H9 (cell line): ENCODE data around the gene HSPG2. TPM values are rescaled to one million over a fixed set of nuclear protein-coding genes. Genes with fewer than 3 reads are reported as not detected.
"Not testable (repeated sequence)": the region's sequence is repeated elsewhere in the genome, so short reads cannot be mapped to it uniquely, and the experiment has no call there.

Source experiments
- DNase-seq: peaks from one replicate; pipeline ENCODE4 v3.0.0-alpha.2; 2017
- H2AFZ ChIP-seq: one replicate; pipeline ENCODE4 v1.6.1; 2013; ENCODE audit warnings: mild to moderate bottlenecking, low read length, control low read depth, moderate library complexity
- H2AK5ac ChIP-seq: 2 replicates; pipeline ENCODE4 v1.6.1; 2013; ENCODE audit warnings: low read length, control low read depth, mixed read lengths; ENCODE audit not compliant: insufficient read length
- H2BK120ac ChIP-seq: one replicate; pipeline ENCODE4 v1.6.1; 2013; ENCODE audit warnings: low read depth, mild to moderate bottlenecking, low read length, control low read depth, inconsistent platforms; ENCODE audit not compliant: poor library complexity, severe bottlenecking
- H2BK12ac ChIP-seq: 2 replicates; pipeline ENCODE4 v1.6.1; 2013; ENCODE audit warnings: low read length, control low read depth, mixed read lengths, low read depth; ENCODE audit not compliant: insufficient read length
- H2BK15ac ChIP-seq: 2 replicates; pipeline ENCODE4 v1.6.1; 2013; ENCODE audit warnings: low read depth, low read length, control low read depth
- H2BK20ac ChIP-seq: one replicate; pipeline ENCODE4 v1.6.1; 2013; ENCODE audit warnings: low read depth, mild to moderate bottlenecking, low read length, control low read depth, inconsistent platforms; ENCODE audit not compliant: poor library complexity, severe bottlenecking
- H2BK5ac ChIP-seq: 2 replicates; pipeline ENCODE4 v1.6.1; 2013; ENCODE audit warnings: low read length, control low read depth, mixed read lengths; ENCODE audit not compliant: insufficient read length
- H3K14ac ChIP-seq: 2 replicates; pipeline ENCODE4 v1.6.1; 2013; ENCODE audit warnings: low read length, control low read depth; ENCODE audit not compliant: insufficient read depth
- H3K18ac ChIP-seq: 2 replicates; pipeline ENCODE4 v1.6.1; 2013; ENCODE audit warnings: low read depth, mild to moderate bottlenecking, mixed read lengths, low read length, control low read depth; ENCODE audit not compliant: insufficient read length
- H3K23ac ChIP-seq: 2 replicates; pipeline ENCODE4 v1.6.1; 2013; ENCODE audit warnings: low read length, control low read depth, mixed read lengths, low read depth; ENCODE audit not compliant: insufficient read length
- H3K23me2 ChIP-seq: 2 replicates; pipeline ENCODE4 v1.6.1; 2013; ENCODE audit warnings: low read depth, mild to moderate bottlenecking, mixed read lengths, low read length, control low read depth; ENCODE audit not compliant: insufficient read length, poor library complexity, severe bottlenecking
- H3K27ac ChIP-seq: 2 replicates; pipeline ENCODE4 v1.5.1; 2013; ENCODE audit warnings: low read length, control low read depth, mixed read lengths, low read depth; ENCODE audit not compliant: insufficient read length
- H3K27me3 ChIP-seq: 2 replicates; pipeline ENCODE4 v1.6.1; 2013; ENCODE audit warnings: low read length, control low read depth, inconsistent platforms; ENCODE audit not compliant: insufficient read depth
- H3K4ac ChIP-seq: 2 replicates; pipeline ENCODE4 v1.6.1; 2013; ENCODE audit warnings: low read depth, mild to moderate bottlenecking, control low read depth, inconsistent platforms, low read length, moderate library complexity
- H3K4me1 ChIP-seq: 2 replicates; pipeline ENCODE4 v1.6.1; 2013; ENCODE audit warnings: low read length, control low read depth, inconsistent platforms; ENCODE audit not compliant: insufficient read depth
- H3K4me2 ChIP-seq: 2 replicates; pipeline ENCODE4 v1.6.1; 2013; ENCODE audit warnings: low read length, control low read depth, mixed read lengths; ENCODE audit not compliant: insufficient read length, insufficient read depth
- H3K56ac ChIP-seq: 2 replicates; pipeline ENCODE4 v1.6.1; 2013; ENCODE audit warnings: low read depth, mild to moderate bottlenecking, mixed read lengths, low read length, control low read depth; ENCODE audit not compliant: insufficient read length
- H3K79me1 ChIP-seq: 2 replicates; pipeline ENCODE4 v1.6.1; 2013; ENCODE audit warnings: low read depth, mild to moderate bottlenecking, moderate library complexity, low read length, control low read depth, inconsistent platforms; ENCODE audit not compliant: insufficient read depth, poor library complexity, severe bottlenecking
- H3K79me2 ChIP-seq: 2 replicates; pipeline ENCODE4 v1.6.1; 2013; ENCODE audit warnings: low read length, control low read depth, inconsistent platforms; ENCODE audit not compliant: insufficient read depth
- H3K9ac ChIP-seq: 2 replicates; pipeline ENCODE4 v1.6.1; 2013; ENCODE audit warnings: low read length, control low read depth, mixed read lengths; ENCODE audit not compliant: insufficient read length; ENCODE audit errors: extremely low read depth
- H3K9me3 ChIP-seq: one replicate; pipeline ENCODE4 v1.6.1; 2013; ENCODE audit warnings: low read depth, low read length, inconsistent platforms; ENCODE audit not compliant: control insufficient read depth
- H3T11ph ChIP-seq: one replicate; pipeline ENCODE4 v1.6.1; 2013; ENCODE audit warnings: mild to moderate bottlenecking, low read length, control low read depth, inconsistent platforms
- H4K20me1 ChIP-seq: one replicate; pipeline ENCODE4 v1.6.1; 2013; ENCODE audit not compliant: control insufficient read depth, insufficient read length, insufficient read depth
- H4K5ac ChIP-seq: 2 replicates; pipeline ENCODE4 v1.6.1; 2013; ENCODE audit warnings: low read depth, mild to moderate bottlenecking, mixed read lengths, low read length, control low read depth; ENCODE audit not compliant: insufficient read length
- H4K8ac ChIP-seq: replicated peaks from 2 replicates; pipeline ENCODE4 v1.6.1; 2013; ENCODE audit warnings: low read length, control low read depth, mixed read lengths, low read depth; ENCODE audit not compliant: insufficient read length
- H4K91ac ChIP-seq: 2 replicates; pipeline ENCODE4 v1.6.1; 2013; ENCODE audit warnings: low read depth, mild to moderate bottlenecking, moderate library complexity, mixed read lengths, low read length, control low read depth; ENCODE audit not compliant: insufficient read length
- H3K27ac Mint-ChIP-seq, 3 experiments: 2 replicates in 2 of 3; 3 replicates in 1 of 3; pipeline ENCODE4 v1.8.0; 2020 to 2021; ENCODE audit warnings: mixed read lengths in 3 of 3, mild to moderate bottlenecking in 1 of 3, moderate library complexity in 1 of 3
- H3K27me3 Mint-ChIP-seq: 2 replicates; pipeline ENCODE4 v1.8.0; 2021; ENCODE audit warnings: low read depth, mild to moderate bottlenecking, moderate library complexity, mixed read lengths
- H3K36me3 Mint-ChIP-seq, 3 experiments: 2 replicates in 2 of 3; 3 replicates in 1 of 3; pipeline ENCODE4 v1.8.0; 2020 to 2021; ENCODE audit warnings: low read depth in 3 of 3, mixed read lengths in 3 of 3; ENCODE audit not compliant: insufficient read depth in 1 of 3
- H3K4me1 Mint-ChIP-seq, 2 experiments: 2 replicates each; pipeline ENCODE4 v1.8.0; 2020; ENCODE audit warnings: mixed read lengths in 2 of 2
- H3K4me3 Mint-ChIP-seq, 2 experiments: 2 replicates in 1 of 2; 3 replicates in 1 of 2; pipeline ENCODE4 v1.8.0; 2020 to 2021; ENCODE audit warnings: mild to moderate bottlenecking in 2 of 2, mixed read lengths in 2 of 2, moderate library complexity in 1 of 2
- H3K9me3 Mint-ChIP-seq, 2 experiments: 2 replicates in 1 of 2; 3 replicates in 1 of 2; pipeline ENCODE4 v1.8.0; 2020; ENCODE audit warnings: mild to moderate bottlenecking in 2 of 2, mixed read lengths in 2 of 2, moderate library complexity in 1 of 2
- WGBS: extraction: QIAGEN DNeasy Blood & Tissue Kit; methylation state at CpG from one replicate; pipeline ENCODE4 v1.1.7; 2013; ENCODE audit warnings: missing lambda C conversion rate, low lambda C conversion rate, mixed read lengths; ENCODE audit not compliant: insufficient read length; ENCODE audit errors: extremely low coverage; 5-methylcytosine and 5-hydroxymethylcytosine counted together
- total RNA-seq: library from RNA; stranded (reverse); gene quantifications from 2 replicates; pipeline ENCODE4 v1.2.1, GENCODE V29; 2021

The HSPG2 gene
- total RNA-seq, 1 experiment from 2014 or later: 90.0 TPM

- not testable (repeated sequence) for H3K27ac Mint-ChIP-seq, H3K27me3 Mint-ChIP-seq
These were observed 39.7 kb upstream of the HSPG2 start, which contains the start of gene CELA3B for GRCh38 chr1:21976703-21977239. CELA3B (plus strand) TSS chr1:21977022; CDS start chr1:21977040, 18 bp downstream.

GRCh38 chr1:21975296-21975695 is 38.2 kb upstream of the HSPG2 start:
- H2BK15ac ChIP-seq, H4K8ac ChIP-seq, H3K9ac ChIP-seq, H3K79me2 ChIP-seq, H2BK20ac ChIP-seq, H4K91ac ChIP-seq, H2BK120ac ChIP-seq, H3K27ac ChIP-seq, H2AFZ ChIP-seq, H3K27me3 ChIP-seq, H3K56ac ChIP-seq, H2BK12ac ChIP-seq, H3K18ac ChIP-seq, H3K23ac ChIP-seq, DNase-seq, H4K20me1 ChIP-seq, H3K9me3 Mint-ChIP-seq, H3K36me3 Mint-ChIP-seq, H2AK5ac ChIP-seq, H4K5ac ChIP-seq, H3K23me2 ChIP-seq, H2BK5ac ChIP-seq, H3T11ph ChIP-seq, H3K4me2 ChIP-seq, H3K4me1 ChIP-seq, H3K4ac ChIP-seq, H3K14ac ChIP-seq, H3K4me3 Mint-ChIP-seq, H3K9me3 ChIP-seq, H3K27me3 Mint-ChIP-seq, H3K79me1 ChIP-seq: not testable (repeated sequence)
- no CpG with 5 or more reads among the region's 9 CpGs for WGBS
- H3K4me1 Mint-ChIP-seq: peaks cover 22 to 23% of the 10 kb centered on the region in 2 experiments
- H3K27ac Mint-ChIP-seq: peak overlapping the region in 1 of 3 experiments; percentile 30; a peak in 3 of 7 replicates

More at GRCh38 chr1:21976703-21977239, 39.7 kb upstream of the HSPG2 start, which contains the start of gene CELA3B:
- not testable (repeated sequence) for H4K5ac ChIP-seq, H3K9ac ChIP-seq, H2BK15ac ChIP-seq, H2BK20ac ChIP-seq, H3K23ac ChIP-seq, H2AK5ac ChIP-seq, H3T11ph ChIP-seq, H3K23me2 ChIP-seq, H4K8ac ChIP-seq, H3K4me3 Mint-ChIP-seq, DNase-seq, H2BK12ac ChIP-seq, H3K9me3 ChIP-seq, H4K20me1 ChIP-seq, H3K4me1 ChIP-seq, H3K36me3 Mint-ChIP-seq, H3K27me3 ChIP-seq, H3K9me3 Mint-ChIP-seq, H3K56ac ChIP-seq, H2BK5ac ChIP-seq, H3K4me2 ChIP-seq, H3K27ac ChIP-seq, H3K4ac ChIP-seq, H3K79me1 ChIP-seq, H3K79me2 ChIP-seq, H2BK120ac ChIP-seq, H3K18ac ChIP-seq, H4K91ac ChIP-seq, H3K14ac ChIP-seq, H2AFZ ChIP-seq
- H3K4me1 Mint-ChIP-seq: peaks cover 22 to 23% of the 10 kb centered on the region in 2 experiments
- no CpG with 5 or more reads among the region's 9 CpGs for WGBS
